T-helper 1 cell treated with Interleukin-12 subunit alpha and Interleukin-12 subunit beta and Interleukin-4 antibody, amounts not matched to agents 30 ng/mL and 1 ng/mL, for 36 hours (primary cell): ENCODE results near the gene YWHAE. TPM values are rescaled to one million over a fixed set of nuclear protein-coding genes. Genes with fewer than 3 reads are reported as not detected.
"Not testable (repeated sequence)": the region's sequence is repeated elsewhere in the genome, so short reads cannot be mapped to it uniquely, and the experiment has no call there.

Source experiments
- intact Hi-C: fragments of 100-400 bp; cut with micrococcal nuclease; formaldehyde crosslinking; loops from one replicate; pipeline ENCODE4 v1.15.1; 2024
- total RNA-seq: library from RNA; stranded (reverse); gene quantifications from 2 replicates; pipeline ENCODE4 v1.2.3, GENCODE V29; 2022

The YWHAE gene
- total RNA-seq, 1 donor from 2014 or later, result 335 TPM

DNA sequence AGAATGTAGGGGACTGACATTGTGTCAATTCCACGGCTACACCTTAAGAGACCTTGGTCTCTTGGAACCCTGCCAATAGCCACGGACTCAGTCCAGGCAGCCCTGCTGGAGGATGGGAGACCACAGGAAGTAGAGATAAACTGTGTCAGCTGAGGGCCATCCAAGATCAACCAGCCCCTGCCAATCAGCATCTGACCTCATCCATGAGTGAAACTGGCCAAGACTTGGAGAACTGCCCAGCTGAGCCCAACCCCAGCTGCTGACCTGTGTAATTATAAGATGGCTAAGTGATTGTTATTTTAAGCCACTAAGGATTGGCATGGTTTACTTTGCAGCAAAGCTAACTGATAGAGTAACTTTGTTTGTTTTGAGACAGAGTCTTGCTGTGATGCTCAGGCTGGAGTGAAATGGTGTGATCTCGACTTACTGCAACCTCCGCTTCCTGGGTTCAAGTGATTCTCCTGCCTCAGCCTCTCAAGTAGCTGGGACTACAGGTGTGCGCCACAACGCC is 13.3 kb upstream of the YWHAE start:
- intact Hi-C loops, result no loop called here

DNA sequence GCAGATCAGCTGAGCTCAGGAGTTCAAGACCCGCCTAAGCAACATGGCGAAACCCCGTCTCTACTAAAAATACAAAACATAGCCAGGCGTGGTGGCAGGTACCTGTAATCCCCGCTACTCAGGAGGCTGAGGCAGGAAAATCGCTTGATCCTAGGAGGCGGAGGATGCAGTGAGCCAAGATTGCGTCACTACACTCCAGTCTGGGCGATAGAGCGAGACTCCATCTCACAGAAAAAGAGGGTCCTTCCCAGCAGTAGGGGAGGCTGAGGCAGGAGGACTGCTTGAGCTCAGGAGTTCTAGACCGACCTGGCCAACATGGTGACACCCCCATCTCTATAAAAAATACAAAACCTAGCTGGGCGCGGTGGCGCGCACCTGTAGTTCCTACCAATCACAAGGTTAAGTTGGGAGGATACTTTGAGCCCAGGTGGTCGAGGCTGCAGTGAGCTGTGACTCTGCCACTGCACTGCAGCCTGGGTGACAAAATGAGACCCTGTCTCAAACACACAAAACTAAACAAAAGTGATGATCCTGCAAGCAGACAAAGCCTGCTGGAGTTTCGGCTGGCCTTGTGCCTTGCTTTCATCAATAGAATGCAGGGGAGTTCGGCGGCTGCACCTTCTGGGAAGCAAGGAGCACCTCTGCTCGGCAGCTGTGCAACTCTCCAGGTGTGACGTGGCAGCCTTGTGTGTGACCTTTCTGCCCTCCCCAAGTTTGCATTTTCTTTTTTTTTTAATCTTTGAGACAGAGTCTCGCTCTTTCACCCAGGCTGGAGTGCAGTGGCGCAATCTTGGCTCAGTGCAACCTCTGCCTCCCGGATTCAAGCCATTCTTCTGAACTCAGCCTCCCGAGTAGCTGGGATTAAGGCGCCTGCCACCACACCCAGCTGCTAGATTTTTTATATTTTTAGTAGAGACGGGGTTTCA is 12.4 kb upstream of the YWHAE start:
- intact Hi-C loops, result no loop called here

- intact Hi-C loops, result no loop called here
Observed at GRCh38 chr17:1402262-1402586, 2.2 kb upstream of the YWHAE start.

GRCh38 chr17:1398931-1399678 is 917 bp downstream of the YWHAE start:
- intact Hi-C loops, result loop anchor here (1.0 to 2.0 kb wide), 2 partner anchors 22 to 89 kb away; no protein-coding TSS in a partner anchor

GRCh38 chr17:1398028-1398427 is 2.0 kb downstream of the YWHAE start:
- intact Hi-C loops, result loop anchor here (2.0 kb wide), 1 partner anchor 21 kb away; no protein-coding TSS in a partner anchor

- intact Hi-C loops, result not testable (repeated sequence)
Observed at GRCh38 chr17:1395876-1396665, 4.0 kb downstream of the YWHAE start.

- intact Hi-C loops, result loop anchor here (2.0 kb wide), 1 partner anchor 15 kb away; no protein-coding TSS in a partner anchor
Observed at GRCh38 chr17:1391577-1391976, 8.4 kb downstream of the YWHAE start.

DNA sequence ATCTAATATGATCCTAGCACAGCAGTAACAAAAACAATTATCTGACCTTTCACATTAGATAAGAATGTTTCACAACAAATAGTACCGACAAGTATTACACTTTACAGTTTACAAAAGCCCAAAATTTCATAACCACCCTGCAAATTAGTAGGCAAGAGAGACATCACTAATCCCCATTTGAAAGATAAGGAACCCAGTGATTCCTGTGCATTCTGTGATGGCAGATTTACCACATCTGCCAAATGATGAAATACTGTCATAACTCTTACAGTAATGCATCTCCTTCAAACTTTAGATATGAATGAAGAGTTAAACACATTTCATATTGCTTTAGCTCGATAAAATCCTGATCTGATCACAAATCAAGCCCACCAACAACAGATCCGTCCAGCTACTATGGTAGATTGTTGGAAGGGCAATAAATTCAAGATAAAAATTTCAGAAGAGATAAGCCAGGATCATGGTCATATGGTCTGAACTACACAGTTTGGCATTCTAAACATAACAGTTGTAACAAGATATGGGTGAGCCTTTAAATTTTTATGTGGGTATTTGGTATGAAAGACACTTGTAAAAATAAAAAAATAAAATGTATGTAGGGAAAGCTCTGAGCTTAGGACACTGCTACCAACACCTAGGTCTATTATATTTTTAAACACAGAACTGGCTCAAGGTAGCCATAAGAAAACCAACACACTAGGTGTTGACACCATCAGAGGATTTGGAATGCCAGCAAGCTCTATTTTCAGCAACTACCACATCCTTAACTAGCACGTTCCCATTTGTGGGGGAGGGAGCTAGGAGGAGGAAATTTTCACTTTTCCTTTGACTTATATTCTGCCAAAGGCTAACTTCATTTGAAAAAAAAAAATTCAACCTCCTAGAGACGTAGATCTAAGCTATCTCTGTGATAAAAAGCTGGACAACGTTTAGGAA is 9.3 kb downstream of the YWHAE start:
- intact Hi-C loops, result loop anchor here (2.0 kb wide), 1 partner anchor 14 kb away; no protein-coding TSS in a partner anchor

GRCh38 chr17:1387490-1388227 is 12.4 kb downstream of the YWHAE start:
- intact Hi-C loops, result not testable (repeated sequence)

- intact Hi-C loops, result not testable (repeated sequence)
Observed at GRCh38 chr17:1386675-1387190, 13.3 kb downstream of the YWHAE start.

DNA sequence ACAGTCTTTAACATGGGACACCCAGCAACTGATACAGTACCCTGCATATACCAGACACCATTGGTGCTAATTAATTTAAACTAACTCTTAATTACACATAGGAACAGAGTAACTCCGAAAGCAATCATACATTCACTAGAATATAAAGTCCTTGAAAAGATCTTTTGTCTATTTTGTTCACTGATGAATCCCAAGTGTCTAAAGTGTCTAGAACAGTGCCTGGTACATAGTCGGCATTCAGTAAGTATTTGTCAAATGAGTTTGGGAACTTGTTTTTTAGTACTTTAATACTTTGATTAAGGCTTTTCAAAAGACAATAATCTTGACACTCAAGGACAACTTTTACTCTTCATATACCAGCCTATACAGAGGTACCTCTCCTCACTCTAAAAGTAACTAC is 13.8 kb downstream of the YWHAE start:
- intact Hi-C loops, result no loop called here

DNA sequence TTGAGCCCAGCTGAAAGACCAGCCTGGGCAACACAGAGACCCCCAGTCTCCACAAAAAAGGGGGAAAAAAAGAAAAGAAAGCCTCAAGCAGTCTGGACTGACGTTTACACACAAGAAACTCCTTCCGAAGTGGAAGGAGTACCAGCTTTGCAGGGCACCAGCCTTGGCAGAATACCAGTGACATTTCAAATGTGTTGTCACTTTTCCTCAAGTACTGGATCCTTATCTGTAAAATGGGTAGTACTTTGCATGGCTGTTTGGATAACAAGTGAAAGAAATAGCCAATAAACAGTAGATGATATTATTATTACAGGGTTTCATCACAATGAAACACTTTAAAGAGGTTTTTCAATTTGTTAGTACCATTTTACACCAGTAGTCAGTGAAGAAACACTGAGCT is 14.2 kb downstream of the YWHAE start:
- intact Hi-C loops, result no loop called here

GRCh38 chr17:1384905-1385435 is 15.1 kb downstream of the YWHAE start:
- intact Hi-C loops, result no loop called here

- intact Hi-C loops, result no loop called here
Observed at GRCh38 chr17:1379930-1380313, 20.1 kb downstream of the YWHAE start.

- intact Hi-C loops, result no loop called here
Observed at GRCh38 chr17:1379208-1379929, 20.7 kb downstream of the YWHAE start.

- intact Hi-C loops, result not testable (repeated sequence)
Observed at GRCh38 chr17:1378476-1378860, 21.6 kb downstream of the YWHAE start.

DNA sequence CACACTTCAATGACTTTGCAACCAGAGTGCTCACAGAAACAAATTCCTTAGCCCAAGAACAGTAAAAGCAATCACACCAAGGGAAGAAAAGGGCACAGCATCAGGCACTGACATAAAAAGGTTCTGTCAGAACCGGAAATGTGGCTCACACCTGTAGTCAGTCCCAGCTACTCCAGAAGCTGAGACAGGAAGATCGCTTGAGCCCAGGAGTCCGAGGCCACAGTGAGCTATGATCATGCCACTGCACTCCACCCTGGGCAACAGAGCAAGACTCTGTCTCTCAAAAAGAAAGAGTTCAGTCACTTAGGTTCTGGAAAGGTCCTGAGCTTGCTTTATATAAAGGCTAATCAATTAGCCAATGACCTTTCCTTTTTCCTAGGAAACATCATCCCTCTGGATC is 22.7 kb downstream of the YWHAE start:
- intact Hi-C loops, result loop anchor here (2.0 kb wide), 2 partner anchors 13 to 21 kb away; no protein-coding TSS in a partner anchor

GRCh38 chr17:1376061-1376460 is 24.0 kb downstream of the YWHAE start:
- intact Hi-C loops, result loop anchor here (2.0 kb wide), 2 partner anchors 15 to 23 kb away; no protein-coding TSS in a partner anchor
